Stimulated activated CD8-positive, alpha-beta memory T cell treated with anti-CD3 and anti-CD28 coated beads, Interleukin-12 subunit alpha, Interleukin-12 subunit beta, amount 100 ng/mL, for 24 hours (primary cell): ENCODE measurements around the gene NR2E1.

Experiments
- DNase-seq: peaks from one replicate; pipeline ENCODE4 v3.0.0-alpha.2; 2020; ENCODE audit errors: extremely low read depth

Gene NR2E1

DNA sequence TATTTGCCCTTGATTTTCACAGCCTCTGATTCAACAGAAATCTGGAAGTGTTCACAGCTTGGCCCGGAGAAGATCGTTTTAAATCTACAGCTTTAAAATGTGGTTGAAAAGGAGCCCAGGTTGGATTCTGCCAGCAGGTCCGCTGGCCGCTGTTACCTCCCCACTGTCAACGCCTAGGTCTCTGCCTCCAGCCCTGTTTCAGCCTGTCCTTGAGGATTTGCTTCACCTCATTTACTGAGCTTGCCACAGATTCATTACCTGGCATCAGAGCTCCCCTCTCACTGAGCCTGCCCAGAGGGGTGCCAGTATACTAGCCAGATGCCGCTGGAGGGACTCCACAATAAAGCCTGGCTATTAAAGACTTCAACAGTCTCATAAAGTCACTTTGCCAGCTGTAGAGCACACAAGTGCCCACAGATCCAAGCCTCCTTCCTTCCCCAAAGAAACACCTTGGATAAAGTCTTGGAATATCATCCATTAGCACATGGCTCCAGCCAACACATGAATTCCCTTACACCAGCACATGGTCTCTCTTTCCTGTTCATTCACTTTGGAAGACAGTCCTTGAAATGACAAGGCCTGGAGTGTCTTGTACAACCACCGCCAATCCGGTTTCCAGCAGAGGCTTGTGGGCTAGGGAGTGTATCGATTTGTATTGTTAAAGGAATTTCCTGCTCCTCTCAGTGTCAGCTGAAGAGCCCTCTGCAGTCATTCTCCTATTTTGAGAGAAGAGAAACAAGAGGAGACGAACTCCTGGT lies 9.5 kb upstream of the NR2E1 start:
- DNase-seq, result no peak

DNA sequence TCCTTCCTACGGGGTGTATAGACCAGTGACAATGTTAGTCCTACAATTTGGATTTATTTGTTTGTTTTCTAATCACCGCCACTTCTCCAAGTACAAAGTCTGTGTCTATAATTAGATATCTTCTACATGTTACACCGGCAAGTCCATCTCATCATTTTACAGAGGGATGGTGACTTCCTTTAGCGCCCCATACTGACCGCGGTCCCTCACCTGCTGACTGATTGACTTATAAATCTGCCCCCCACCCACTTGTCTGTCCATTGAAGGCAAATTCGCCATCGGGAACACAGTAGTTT lies 8.9 kb upstream of the NR2E1 start:
- DNase-seq, result no peak

- no peak for DNase-seq
Observed at GRCh38 chr6:108157234-108157980, 8.4 kb upstream of the NR2E1 start.

- no peak for DNase-seq
Observed at GRCh38 chr6:108157981-108158525, 7.8 kb upstream of the NR2E1 start.

GRCh38 chr6:108159981-108160380 lies 5.8 kb upstream of the NR2E1 start:
- DNase-seq, result no peak

GRCh38 chr6:108161724-108162282 lies 4.0 kb upstream of the NR2E1 start:
- no peak for DNase-seq

DNA sequence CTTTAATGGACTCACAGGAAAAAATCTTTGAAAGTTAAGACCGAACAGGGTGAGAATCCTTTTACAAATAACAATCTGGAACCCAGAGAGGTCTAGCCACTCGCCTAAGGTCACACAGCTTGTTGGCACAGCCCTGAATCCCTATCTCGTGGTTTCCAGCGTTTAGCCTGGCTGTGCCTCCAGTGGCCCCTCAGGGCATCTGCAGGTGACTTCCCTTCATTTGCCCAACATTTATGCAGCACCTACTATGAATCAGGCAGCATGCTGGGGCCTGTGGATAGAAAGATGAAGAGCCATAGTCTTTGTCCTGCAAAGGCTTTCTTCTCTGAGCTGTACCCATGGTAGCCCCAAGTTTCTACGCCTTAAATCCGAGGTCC lies 2.6 kb upstream of the NR2E1 start:
- no peak for DNase-seq

DNA sequence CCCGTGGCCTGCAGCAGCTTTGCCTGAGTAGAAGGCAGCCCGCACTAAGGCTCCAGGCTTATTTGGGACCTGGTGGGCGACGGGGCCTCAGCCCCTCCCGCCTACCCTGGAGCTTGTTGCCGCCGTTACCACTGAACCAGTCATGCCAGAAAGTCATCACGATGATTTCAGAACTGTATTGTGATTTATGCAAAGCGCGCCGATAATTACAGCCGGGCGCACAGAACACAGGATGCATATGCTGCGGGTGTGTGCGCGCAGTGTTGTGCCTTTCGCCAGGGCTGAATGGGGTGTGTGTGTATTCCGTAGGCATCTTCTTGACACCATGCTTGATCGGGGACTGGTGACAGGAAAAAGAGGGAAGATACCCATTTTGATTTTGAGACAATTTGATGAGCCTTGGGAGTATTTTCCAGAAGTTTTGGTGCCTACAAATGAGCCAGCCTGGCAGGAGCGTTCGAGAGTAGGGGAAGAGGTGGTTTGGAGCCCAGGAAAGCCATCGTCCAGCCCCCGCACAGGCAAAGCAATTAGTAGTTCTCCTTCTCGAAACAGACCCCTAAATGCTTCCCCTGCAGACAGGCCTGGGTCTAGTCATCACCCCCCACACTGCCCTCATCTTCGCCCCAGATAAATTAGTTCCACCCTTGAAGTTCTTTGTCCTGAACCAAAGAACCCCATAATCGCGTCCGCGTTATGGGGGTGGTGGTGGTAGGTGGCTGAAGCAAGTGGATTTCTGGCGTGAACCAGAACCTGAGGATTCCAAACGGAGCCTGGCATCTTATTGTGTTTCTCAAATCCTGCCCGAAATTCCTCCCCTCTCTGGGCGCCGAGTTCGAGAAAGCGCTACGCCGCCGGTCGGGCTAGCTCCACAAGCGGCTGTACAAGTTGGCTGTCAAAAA lies 1.9 kb upstream of the NR2E1 start:
- no peak for DNase-seq

- no peak for DNase-seq
Observed at GRCh38 chr6:108164543-108164814, 1.3 kb upstream of the NR2E1 start.

DNA sequence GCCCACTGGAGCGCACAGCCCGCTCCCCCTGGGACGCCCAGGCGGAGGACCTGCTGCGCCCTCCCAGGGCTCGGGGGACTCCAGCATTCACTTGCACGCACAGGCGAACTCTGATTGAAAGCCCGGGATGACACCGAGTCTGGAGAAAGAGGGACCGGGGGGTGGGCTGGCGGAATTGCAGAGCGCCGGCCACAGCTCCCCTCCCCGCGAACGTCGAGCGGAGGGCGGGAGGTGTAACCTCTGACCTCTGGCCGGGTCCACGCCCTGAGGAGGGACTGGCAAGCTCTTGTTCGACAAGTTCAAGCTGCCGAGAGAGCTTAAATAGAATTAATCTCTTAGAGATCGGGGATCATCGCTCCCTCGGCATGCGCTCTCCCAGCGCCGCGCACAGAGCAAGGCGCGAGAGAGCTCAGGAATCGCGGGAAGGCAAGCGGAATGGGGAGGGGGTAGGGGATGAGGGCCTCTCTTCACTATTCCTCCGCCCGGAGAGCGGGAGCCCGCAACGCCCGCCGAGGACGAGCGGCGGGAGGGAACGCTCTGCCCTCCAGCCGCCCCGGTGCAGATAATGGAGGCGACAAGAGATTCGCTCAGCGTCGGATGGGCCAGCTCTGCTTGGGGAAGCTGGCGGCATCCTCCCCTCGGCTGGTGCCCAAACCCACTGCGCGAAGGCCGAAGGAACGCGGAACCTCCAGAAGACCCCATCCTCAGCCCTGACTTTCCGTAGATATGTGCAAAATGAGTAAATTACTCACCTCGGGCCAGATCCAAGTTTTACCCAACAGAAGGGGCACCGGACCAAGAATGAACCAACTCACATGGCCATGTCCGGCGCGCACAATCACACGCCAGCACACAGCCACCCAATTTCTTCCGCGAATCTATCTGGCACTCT lies 761 bp upstream of the NR2E1 start:
- DNase-seq, result no peak

GRCh38 chr6:108166664-108167448 lies 1.0 kb downstream of the NR2E1 start:
- no peak for DNase-seq

GRCh38 chr6:108167449-108168089 lies 1.7 kb downstream of the NR2E1 start:
- DNase-seq, result no peak

DNA sequence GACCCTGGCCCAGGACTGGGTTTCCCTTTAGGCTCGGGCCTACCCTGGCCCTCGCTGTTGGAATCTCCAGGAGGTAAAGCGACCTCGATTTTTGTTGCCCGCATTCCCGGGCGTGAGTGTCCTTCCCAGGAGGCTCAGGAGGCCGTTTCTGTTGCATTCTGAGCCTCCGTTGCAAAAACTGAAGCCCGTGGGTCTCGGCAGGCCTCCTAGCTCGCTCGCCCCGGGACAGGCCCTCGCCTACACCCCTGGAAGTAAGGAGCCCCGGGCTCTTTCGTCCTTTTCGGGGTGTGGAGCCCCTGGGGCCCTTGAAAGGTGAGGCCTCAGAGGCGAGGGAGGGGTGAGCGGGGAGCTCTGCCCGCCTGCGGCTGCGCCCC lies 2.3 kb downstream of the NR2E1 start:
- DNase-seq, result no peak

GRCh38 chr6:108168501-108169463 lies 3.0 kb downstream of the NR2E1 start:
- DNase-seq, result no peak

GRCh38 chr6:108169464-108170331 lies 3.9 kb downstream of the NR2E1 start:
- DNase-seq, result no peak

DNA sequence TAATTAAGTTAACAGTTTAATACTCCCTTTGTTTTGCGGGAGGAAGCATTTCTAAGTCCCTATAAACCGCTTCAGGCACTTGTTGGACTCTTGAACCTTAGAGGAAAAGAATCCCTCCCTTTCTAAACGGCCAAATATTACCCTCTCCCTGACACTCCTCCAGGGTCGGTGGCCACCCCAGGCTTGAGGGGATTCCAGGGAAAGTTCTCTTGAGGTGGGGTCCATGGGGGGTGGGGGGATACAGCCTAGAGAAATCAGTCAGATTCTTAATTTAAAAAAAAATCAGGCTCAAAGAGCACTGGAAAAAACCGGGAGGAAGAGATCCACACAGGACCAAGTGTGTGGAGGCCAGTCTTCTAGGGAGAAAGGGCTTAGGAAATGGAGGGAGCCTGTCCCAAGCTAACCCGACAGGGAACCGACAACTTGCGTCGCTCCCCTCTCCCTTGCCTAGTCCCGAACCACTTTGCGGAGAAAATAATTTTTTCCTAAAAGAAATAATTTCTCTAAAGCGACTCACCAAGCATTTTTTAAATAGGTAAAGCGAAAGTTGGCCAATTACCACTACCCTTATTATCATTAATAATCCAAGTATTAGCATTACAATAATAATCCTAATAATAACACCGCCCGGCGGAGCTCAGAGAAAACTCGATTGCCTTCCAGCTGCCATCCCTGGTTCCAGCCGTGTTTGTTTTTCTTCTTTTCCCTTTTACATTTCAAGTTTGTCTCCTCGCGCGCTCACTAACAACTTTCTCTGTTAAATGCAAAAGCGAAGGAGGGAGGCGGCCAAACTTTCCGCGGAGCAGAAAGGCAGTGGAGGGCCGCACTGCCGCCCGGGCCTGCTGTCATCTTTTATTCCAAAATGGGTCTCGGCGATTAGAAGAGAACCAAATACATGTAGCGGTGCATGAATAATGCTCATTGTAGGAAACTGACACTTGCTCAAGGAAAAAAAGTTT lies 4.8 kb downstream of the NR2E1 start:
- DNase-seq, result no peak
